Colonic mucosa (tissue), 4 donors: ENCODE data around the gene INPP4A. TPM values are rescaled to one million over a fixed set of nuclear protein-coding genes. Genes with fewer than 3 reads are reported as not detected.

ENCODE experiments used
- DNase-seq: peaks from one replicate; pipeline ENCODE4 v3.0.0-alpha.2; 2020
- H3K27ac ChIP-seq: fragments of 200-600 bp; one replicate; pipeline ENCODE4 v1.8.0; 2021
- H3K27me3 ChIP-seq: fragments of 200-600 bp; one replicate; pipeline ENCODE4 v1.8.0; 2021
- H3K36me3 ChIP-seq: fragments of 200-600 bp; one replicate; pipeline ENCODE4 v1.8.0; 2021
- H3K4me1 ChIP-seq: fragments of 200-600 bp; one replicate; pipeline ENCODE4 v1.8.0; 2021; ENCODE audit warnings: mild to moderate bottlenecking
- H3K4me3 ChIP-seq: fragments of 200-600 bp; one replicate; pipeline ENCODE4 v1.8.0; 2021
- H3K9ac ChIP-seq, 2 donors: one replicate each; pipeline ENCODE4 v1.7.0; 2013; ENCODE audit warnings: control low read depth in 2 of 2, low read depth in 2 of 2, low read length in 2 of 2
- H3K9me3 ChIP-seq: fragments of 200-600 bp; one replicate; pipeline ENCODE4 v1.8.0; 2021
- intact Hi-C: fragments of 100-400 bp; cut with DNase I; formaldehyde crosslinking; loops from one replicate; pipeline ENCODE4 v1.14.1; 2022
- total RNA-seq, 2 donors: library from RNA; stranded (reverse); fragmentation: NEBNext Ultra II Directional in 1 of 2; extraction: Animal tissue kit (Norgen Biotek cat#: 25700) in 1 of 2; gene quantifications; one replicate each; pipeline ENCODE4 v1.2.1, GENCODE V29; 2021
- TF ChIP-seq, protein P1 (sequence below): fragments of 200-600 bp; IDR thresholded peaks from one replicate; pipeline ENCODE4 v1.8.0; 2022; ENCODE audit warnings: antibody characterized with exemption, mild to moderate bottlenecking
- donor health status: healthy.
- donor health status: DM: no; HTN: no; CAD: no.
- donor health status: DM: no; HTN: no; CAD: no.

The INPP4A gene
- total RNA-seq, 2 donors from 2014 or later: 11.5 to 17.9 TPM

DNA sequence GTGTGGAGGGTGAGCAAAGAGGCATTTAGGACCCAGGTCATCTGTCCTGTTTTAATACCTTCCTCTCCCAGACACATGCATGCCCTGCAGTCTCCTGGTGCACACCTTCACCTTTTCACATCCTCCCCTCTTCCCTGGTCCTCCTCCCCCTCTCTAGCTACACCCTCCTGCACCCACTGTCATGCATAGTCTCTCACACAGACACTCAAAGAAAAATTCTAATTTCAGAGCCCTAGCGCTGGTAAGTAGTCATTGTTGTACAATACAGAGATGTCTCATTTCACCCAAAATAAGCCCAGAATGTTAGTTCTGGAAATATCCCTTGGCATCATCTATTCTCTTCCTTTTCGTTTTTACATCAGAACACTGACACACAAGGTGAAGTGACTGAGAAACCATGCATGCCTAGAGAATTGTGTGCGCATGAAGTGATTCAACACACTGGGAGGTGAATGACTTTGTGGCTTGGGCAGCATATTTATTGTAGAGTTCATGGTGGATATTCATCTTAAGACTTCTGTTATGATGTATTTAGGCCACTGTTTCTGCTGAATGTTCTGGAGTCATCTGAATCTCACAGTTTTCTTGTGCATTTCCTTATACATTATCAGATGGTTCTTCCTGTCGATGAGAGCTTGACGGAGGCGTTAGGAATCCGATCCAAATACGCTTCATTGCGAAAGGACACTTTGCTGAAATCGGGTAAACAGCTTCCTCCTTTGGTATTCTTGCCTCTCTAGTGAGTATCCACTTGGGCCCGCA, 93.8 kb downstream of the INPP4A start:
- H3K36me3 ChIP-seq: peaks cover 6% of the 10 kb centered on the region

DNA sequence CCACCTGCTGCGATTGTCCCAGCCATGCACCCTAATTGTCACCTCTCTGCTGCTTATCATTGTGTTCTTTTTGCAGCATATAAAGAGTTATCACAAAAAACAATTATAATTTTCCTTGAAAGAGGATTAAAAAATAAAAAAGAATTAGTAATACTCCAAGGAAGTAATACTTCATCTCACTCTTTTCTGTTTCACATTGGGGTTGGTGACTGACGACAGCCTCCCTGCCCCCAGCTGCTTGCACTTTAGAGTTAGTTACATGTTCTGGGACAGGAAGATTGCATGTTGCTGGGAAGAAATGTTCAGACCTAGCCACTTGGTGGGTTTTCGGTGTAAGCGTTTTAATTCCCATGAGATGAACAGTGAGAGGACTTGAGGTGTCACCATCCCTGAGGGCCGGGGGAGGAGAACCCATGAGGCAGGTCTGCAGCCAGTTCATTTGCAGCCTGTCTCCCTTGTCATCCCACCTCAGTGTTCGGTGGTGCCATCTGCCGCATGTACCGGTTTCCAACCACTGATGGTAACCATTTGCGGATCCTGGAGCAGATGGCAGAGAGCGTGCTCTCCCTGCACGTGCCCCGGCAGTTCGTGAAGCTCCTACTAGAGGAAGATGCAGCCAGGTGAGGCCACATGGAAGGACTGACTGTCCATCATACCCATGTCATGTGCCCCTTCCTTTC, 94.5 kb downstream of the INPP4A start:
- Histone ChIP-seq H3K9me3 (no peaks in the 10 kb centered on the region), H3K27me3 (no peaks in the 10 kb centered on the region), H3K36me3 (peaks cover 6% of the 10 kb centered on the region), H3K9ac (no peak overlapping the region), H3K4me3 (no peak overlapping the region), H3K4me1 (no peaks in the 10 kb centered on the region), H3K27ac (no peak overlapping the region)
- intact Hi-C loops: no loop called here
- TF ChIP-seq, protein P1, sequence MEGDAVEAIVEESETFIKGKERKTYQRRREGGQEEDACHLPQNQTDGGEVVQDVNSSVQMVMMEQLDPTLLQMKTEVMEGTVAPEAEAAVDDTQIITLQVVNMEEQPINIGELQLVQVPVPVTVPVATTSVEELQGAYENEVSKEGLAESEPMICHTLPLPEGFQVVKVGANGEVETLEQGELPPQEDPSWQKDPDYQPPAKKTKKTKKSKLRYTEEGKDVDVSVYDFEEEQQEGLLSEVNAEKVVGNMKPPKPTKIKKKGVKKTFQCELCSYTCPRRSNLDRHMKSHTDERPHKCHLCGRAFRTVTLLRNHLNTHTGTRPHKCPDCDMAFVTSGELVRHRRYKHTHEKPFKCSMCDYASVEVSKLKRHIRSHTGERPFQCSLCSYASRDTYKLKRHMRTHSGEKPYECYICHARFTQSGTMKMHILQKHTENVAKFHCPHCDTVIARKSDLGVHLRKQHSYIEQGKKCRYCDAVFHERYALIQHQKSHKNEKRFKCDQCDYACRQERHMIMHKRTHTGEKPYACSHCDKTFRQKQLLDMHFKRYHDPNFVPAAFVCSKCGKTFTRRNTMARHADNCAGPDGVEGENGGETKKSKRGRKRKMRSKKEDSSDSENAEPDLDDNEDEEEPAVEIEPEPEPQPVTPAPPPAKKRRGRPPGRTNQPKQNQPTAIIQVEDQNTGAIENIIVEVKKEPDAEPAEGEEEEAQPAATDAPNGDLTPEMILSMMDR: no peak
- no peak for DNase-seq

More for the DNA sequence above, 93.8 kb downstream of the INPP4A start:
- TF ChIP-seq, protein P1: no peak
- Histone ChIP-seq H3K4me3 (no peak overlapping the region), H3K27ac (no peak overlapping the region), H3K9ac (no peak overlapping the region), H3K9me3 (no peaks in the 10 kb centered on the region), H3K4me1 (no peaks in the 10 kb centered on the region), H3K27me3 (no peaks in the 10 kb centered on the region)
- intact Hi-C loops: no loop called here
- DNase-seq: no peak

DNA sequence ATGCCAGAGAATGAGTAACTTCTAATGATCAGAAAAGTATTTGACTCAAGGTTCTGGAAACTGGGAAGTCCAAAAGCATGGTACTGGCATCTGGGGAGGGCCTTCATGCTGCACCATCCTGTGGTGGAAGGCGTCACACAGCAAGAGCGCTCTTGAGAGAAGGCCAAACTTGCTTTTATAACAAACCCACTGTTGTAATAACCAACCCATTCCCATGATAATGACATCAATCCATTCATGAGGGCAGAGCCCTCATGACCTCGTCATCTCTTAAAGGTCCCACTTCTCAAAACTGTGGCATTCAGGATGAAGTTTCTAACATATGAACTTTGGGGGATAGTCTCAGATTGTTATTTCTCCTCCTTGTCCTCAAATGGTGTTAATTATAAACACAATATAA, 95.9 kb downstream of the INPP4A start:
- H3K9ac ChIP-seq: no peak overlapping the region
- H3K27me3 ChIP-seq: no peaks in the 10 kb centered on the region
- peaks cover 7% of the 10 kb centered on the region for H3K36me3 ChIP-seq
- H3K4me3 ChIP-seq: no peak overlapping the region
- no peak for DNase-seq
- intact Hi-C loops: no loop called here
- no peaks in the 10 kb centered on the region for H3K4me1 ChIP-seq
- H3K27ac ChIP-seq: no peak overlapping the region
- H3K9me3 ChIP-seq: no peaks in the 10 kb centered on the region
- TF ChIP-seq, protein P1: no peak

DNA sequence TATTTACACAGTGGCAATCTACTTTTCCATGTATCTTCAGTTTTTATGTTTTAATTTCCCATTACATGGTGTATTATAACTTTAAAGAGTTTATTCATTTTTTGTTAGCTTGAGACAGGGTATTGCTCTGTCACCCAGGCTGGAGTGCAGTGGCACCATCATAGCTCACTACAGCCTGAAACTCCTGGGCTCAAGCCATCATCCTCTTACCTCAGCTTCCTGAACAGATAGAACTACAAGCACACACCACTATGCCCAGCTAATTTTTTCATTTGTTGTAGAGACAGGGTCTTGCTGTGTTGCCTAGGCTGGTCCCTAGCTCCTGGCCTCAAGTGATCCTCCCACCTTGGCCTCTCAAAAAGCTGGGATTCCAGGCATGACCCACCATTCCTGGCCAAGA, 96.8 kb downstream of the INPP4A start:
- no peak overlapping the region for H3K27ac ChIP-seq
- no peak overlapping the region for H3K9ac ChIP-seq
- peaks cover 13% of the 10 kb centered on the region for H3K36me3 ChIP-seq
- DNase-seq: no peak
- no peaks in the 10 kb centered on the region for H3K9me3 ChIP-seq
- TF ChIP-seq, protein P1: no peak
- H3K4me1 ChIP-seq: no peaks in the 10 kb centered on the region
- no peak overlapping the region for H3K4me3 ChIP-seq
- no peaks in the 10 kb centered on the region for H3K27me3 ChIP-seq
- intact Hi-C loops: no loop called here

DNA sequence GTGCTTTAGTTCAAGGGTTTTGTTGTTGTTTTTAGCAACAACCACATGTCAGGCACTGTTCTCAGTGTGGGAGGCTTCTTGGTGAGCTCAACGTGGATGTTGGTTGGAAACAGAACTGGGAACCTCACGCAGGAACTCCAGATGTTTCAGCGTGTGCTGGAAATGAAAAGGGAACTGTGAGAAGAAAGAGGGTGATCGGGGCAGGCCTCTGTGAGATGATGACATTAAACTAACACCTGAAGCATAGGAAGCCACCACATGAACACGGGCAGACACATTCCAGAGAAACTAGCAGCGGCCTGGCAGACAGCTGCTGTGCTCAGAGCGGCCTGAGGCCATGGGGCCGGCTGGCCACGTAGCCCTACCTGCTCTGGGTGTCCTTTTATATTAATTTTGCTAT, 97.2 kb downstream of the INPP4A start:
- Histone ChIP-seq H3K36me3 (peaks cover 13% of the 10 kb centered on the region), H3K9ac (no peak overlapping the region), H3K4me3 (no peak overlapping the region), H3K27me3 (no peaks in the 10 kb centered on the region), H3K27ac (no peak overlapping the region), H3K4me1 (no peaks in the 10 kb centered on the region), H3K9me3 (no peaks in the 10 kb centered on the region)
- no peak for DNase-seq
- intact Hi-C loops: no loop called here
- TF ChIP-seq, protein P1: no peak
